ENCODE measurements around the gene GABARAP.
A peak's percentile ranks its signal among the peaks of the same experiment; 100 is the strongest.

The GABARAP gene

DNA sequence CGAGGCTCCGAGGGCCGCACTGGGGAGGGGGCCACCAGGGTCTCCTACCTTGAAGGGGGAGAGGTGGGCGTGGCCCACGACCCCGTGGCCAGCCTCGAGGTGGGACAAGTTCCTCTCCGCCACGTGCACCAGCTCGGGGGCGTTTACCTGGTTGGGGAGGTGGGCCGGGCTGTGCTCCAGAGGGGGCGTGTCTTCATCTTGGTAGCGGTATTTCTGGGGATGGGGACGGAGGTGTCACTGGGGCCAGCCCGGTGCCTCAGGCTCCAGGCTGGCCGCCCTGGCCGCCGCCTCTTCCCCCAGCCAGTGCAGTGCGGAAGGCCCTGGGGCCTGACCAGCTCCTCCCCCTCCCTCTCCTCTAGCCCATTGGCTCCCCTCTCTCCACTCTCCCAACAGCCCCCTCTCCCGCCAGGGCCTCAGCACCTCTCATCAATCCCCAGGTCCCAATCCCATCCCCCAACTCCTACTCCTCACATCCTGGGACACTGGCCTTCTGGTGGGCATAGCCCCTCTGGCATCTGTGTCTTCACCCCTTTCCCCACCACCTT, 34.1 kb downstream of the GABARAP start:
- no peak overlapping the region for H3K27ac ChIP-seq
- no peak overlapping the region for H2AFZ ChIP-seq (ENCODE audit: low read depth)
- H3K36me3 ChIP-seq (ENCODE audit: insufficient read depth), result no peaks in the 10 kb centered on the region
- no peaks in the 10 kb centered on the region for H3K27me3 ChIP-seq (ENCODE audit: insufficient read depth, low read depth)
- H3K4me1 ChIP-seq (ENCODE audit: low read depth, poor library complexity, severe bottlenecking), result no peaks in the 10 kb centered on the region
- TF ChIP-seq CTCF (conservative IDR thresholded peaks at IDR 0.05; ENCODE audit: low read depth, low read length), result no peak
- H3K4me3 ChIP-seq (IDR thresholded peaks at IDR 0.05; ENCODE audit: insufficient read depth, low read depth, low read length), result no peak overlapping the region
- no peak overlapping the region for H3K9ac ChIP-seq
- H3K79me2 ChIP-seq (ENCODE audit: insufficient read depth, low read depth), result no peaks in the 10 kb centered on the region
- no peak overlapping the region for H3K4me2 ChIP-seq
- no peaks in the 10 kb centered on the region for H4K20me1 ChIP-seq (ENCODE audit: insufficient read depth)

DNA sequence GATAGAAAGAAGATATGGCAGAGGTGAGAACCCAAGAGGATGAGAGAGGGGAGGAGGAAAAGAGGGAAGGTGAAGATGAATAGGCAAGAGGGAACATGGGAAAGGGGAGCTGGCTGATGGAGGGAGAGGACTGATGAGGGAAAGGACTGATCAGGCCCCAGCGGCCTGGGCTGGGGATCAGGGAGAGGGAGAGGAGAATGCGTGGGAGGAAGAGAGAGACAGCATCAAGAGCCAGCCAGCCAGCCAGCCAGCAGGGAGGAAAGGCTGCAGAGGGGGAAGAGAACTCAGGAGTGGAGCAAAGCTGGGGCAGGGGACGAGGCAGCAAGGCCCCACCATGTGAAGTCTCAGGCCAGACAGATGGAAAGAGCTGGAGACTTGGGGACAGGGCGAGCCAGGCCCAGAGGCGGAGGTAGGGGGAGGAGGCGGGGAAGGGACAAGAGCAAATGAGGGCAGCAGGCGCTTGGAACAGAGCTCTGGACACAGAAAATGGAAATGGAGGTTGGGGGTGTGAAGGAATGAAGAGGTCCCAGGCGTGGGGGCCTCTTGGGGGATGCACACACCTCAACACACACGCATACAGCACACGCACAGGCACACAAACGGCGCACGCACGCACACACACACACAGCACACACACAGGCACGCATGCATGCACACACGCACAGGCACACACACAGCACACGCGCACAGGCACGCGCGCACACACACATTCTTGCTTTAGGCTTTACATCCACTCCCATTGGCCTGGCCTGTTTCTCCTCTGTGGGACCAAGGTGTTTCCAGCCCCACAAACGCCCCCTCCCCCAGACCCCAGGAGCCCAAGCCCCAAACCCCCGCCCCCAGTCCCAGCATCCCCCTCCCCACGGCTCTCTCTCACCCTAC, 34.9 kb downstream of the GABARAP start:
- no peak overlapping the region for H3K4me3 ChIP-seq (IDR thresholded peaks at IDR 0.05; ENCODE audit: insufficient read depth, low read depth, low read length)
- H3K4me1 ChIP-seq (ENCODE audit: low read depth, poor library complexity, severe bottlenecking), result no peaks in the 10 kb centered on the region
- H3K4me2 ChIP-seq, result no peak overlapping the region
- no peaks in the 10 kb centered on the region for H4K20me1 ChIP-seq (ENCODE audit: insufficient read depth)
- H3K79me2 ChIP-seq (ENCODE audit: insufficient read depth, low read depth), result no peaks in the 10 kb centered on the region
- TF ChIP-seq CTCF (conservative IDR thresholded peaks at IDR 0.05; ENCODE audit: low read depth, low read length), result no peak
- H3K27me3 ChIP-seq (ENCODE audit: insufficient read depth, low read depth), result no peaks in the 10 kb centered on the region
- no peak overlapping the region for H3K9ac ChIP-seq
- H3K36me3 ChIP-seq (ENCODE audit: insufficient read depth), result no peaks in the 10 kb centered on the region
- H2AFZ ChIP-seq (ENCODE audit: low read depth), result no peak overlapping the region
- H3K27ac ChIP-seq, result no peak overlapping the region

DNA sequence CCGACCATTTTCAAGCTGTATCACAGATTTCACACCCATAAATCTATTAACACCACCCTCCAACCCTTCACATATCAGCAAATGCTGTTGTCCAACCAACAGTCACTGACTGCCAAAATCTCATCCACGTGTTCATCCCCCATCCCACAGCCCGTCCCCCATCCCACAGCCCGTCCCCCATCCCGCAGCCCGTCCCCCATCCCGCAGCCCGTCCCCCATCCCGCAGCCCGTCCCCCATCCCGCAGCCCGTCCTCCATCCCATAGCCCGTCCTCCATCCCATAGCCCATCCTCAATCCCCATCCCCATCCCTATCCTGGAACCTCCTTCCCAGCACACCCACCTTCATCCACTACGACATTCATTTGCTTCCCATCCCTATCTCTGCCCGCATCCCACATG, 36.7 kb downstream of the GABARAP start:
- Histone ChIP-seq H3K79me2 (ENCODE audit: insufficient read depth, low read depth) (no peaks in the 10 kb centered on the region), H4K20me1 (ENCODE audit: insufficient read depth) (no peaks in the 10 kb centered on the region), H3K4me3 (IDR thresholded peaks at IDR 0.05; ENCODE audit: insufficient read depth, low read depth, low read length) (no peak overlapping the region), H3K4me2 (peak overlapping the region; percentile 17; the same call in 1 of the 2 replicates), H3K27ac (no peak overlapping the region), H3K27me3 (ENCODE audit: insufficient read depth, low read depth) (no peaks in the 10 kb centered on the region), H3K4me1 (ENCODE audit: low read depth, poor library complexity, severe bottlenecking) (no peaks in the 10 kb centered on the region), H3K9ac (no peak overlapping the region), H2AFZ (ENCODE audit: low read depth) (no peak overlapping the region; the same call in 1 of the 2 replicates), H3K36me3 (ENCODE audit: insufficient read depth) (no peaks in the 10 kb centered on the region)
- TF ChIP-seq CTCF (conservative IDR thresholded peaks at IDR 0.05; ENCODE audit: low read depth, low read length), result no peak

- Histone ChIP-seq H3K4me3 (IDR thresholded peaks at IDR 0.05; ENCODE audit: insufficient read depth, low read depth, low read length) (no peak overlapping the region), H3K9ac (no peak overlapping the region), H3K4me1 (ENCODE audit: low read depth, poor library complexity, severe bottlenecking) (no peaks in the 10 kb centered on the region), H3K4me2 (peak overlapping the region; percentile 17; the same call in 1 of the 2 replicates), H4K20me1 (ENCODE audit: insufficient read depth) (no peaks in the 10 kb centered on the region), H3K27ac (no peak overlapping the region), H3K79me2 (ENCODE audit: insufficient read depth, low read depth) (no peaks in the 10 kb centered on the region), H3K36me3 (ENCODE audit: insufficient read depth) (no peaks in the 10 kb centered on the region), H3K27me3 (ENCODE audit: insufficient read depth, low read depth) (no peaks in the 10 kb centered on the region), H2AFZ (ENCODE audit: low read depth) (peak overlapping the region; percentile 30; the same call in 1 of the 2 replicates)
- TF ChIP-seq CTCF (conservative IDR thresholded peaks at IDR 0.05; ENCODE audit: low read depth, low read length), result no peak
Observed at GRCh38 chr17:7204828-7205461, 37.3 kb downstream of the GABARAP start.
